GM18508 (cell line): Measurements from ENCODE around the gene HOXA1.

ENCODE experiments used
- ATAC-seq: cut with Tn5 transposase; IDR thresholded peaks from one replicate; pipeline ENCODE4 v1.9.1; 2021; ENCODE audit warnings: moderate number of reproducible peaks; ENCODE audit not compliant: insufficient read depth, unreplicated experiment

Gene HOXA1

DNA sequence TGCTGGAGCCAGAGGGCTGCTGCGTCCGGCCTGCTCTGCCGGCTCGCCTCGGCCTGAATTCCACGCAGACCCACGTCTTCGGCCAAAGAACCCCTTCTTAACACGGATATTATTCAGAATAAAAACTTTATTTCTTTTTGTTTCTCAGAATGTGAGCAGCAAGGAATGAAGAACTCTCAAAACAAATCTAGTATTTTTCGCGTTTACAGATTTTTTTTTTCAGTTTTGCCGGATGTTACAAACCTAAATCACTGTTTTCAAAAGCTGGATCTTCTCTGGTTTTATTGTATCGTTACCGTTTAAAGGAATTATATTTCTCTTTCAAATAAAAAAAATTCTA is 11.1 kb upstream of the HOXA1 start:
- no peak for ATAC-seq

DNA sequence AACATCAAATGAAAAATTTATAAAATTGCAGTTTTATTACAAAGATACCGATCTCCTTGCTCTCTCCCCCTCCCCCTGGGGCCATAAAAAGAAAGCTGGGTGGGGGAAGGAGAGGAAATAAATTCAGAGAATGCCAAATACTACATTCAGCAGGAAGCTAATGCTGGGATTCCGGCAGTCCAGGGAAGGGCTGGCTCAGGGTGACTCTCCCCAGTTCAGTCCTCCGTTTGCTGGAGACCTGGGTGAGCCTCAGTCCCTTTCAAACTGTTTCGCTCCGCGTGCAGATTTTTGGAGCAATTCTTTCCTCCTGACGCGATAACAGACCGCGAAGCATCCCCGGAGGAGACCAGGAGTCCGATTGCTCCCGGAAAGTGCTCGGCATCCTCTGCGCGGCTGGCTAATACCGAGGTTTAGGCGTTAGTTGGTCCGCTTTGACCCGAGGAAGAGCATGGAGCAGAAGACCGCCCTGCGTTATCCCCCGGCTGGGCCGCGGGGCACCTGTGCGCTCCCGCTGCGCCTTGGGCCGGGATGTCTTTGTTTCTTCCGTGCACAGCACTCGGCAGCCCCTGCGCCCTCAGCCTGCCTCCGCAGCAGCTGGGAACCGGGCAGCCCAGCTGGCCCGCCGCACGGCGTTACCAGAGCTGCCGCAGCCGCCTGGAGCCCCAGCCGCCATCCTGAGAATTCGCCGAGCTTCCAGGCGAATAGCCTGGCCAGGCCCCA is 10.5 kb upstream of the HOXA1 start:
- no peak for ATAC-seq

DNA sequence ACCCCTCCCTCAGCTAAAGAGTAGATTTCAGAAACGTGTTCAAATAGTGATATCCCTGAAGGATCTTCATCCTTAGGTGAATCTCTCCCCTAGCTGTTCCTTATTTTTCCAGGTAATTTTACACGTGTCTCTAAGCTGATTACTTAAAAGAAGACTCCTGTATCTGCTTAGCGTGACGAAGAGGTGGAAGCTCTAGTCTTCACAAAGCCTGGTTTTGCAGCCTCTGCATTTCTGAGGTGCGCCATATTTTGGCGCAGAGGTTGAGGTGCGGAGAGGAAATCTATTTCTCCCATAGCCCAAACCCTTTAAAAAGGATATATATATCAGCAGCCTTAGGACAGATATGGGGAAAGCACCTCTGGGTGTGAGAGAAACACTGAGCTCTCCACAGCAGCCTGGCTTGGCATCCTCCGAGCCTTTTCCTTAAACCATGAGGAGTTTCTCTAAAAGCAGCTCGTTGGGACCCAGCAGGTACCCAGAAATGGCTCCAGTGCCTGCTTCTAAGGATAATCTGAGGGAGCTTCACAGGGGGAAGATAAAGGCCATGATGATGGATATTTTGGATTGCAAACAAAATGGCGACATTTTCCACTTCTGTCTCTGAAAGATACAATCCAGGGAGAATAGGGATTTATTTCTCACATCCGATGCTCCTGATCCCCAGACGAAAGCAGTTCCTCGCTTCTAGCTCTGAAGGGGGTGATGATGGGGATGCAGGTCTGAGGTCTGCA is 9.7 kb upstream of the HOXA1 start:
- ATAC-seq = no peak

DNA sequence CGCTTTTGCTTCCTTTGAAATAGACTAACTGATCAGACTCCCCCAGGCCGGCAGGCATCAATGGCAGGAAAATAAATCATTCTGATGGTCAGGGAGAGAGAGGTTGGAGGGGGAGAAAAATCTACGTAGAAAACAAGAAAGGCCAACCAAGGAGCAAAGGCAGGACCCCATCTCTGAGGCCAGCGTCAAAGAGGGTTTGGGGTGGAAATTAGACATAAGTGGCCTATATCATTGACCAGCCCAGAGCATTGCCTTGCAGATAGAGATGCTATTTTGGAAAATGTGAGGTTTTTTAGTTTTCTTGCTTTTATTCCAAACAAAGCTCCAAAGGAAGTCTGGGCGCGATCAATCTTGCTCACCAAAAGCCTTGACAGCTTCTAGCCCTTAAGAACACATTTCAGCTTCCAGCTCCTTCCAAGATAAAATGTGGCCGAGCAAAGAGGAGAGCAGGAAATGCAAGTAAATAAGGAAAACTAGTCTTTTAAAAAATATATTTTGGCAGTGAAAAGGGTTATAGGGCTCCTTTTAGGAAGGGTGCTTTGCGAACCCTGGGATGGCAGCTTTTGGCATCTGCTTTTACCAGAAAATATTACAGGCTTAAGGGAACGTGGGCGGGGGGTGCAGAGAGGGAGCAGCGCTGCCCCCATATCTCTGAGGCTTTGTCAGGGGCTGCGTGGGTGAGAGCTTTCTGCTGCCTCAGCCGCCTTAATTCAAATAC is 8.7 kb upstream of the HOXA1 start:
- ATAC-seq = no peak

DNA sequence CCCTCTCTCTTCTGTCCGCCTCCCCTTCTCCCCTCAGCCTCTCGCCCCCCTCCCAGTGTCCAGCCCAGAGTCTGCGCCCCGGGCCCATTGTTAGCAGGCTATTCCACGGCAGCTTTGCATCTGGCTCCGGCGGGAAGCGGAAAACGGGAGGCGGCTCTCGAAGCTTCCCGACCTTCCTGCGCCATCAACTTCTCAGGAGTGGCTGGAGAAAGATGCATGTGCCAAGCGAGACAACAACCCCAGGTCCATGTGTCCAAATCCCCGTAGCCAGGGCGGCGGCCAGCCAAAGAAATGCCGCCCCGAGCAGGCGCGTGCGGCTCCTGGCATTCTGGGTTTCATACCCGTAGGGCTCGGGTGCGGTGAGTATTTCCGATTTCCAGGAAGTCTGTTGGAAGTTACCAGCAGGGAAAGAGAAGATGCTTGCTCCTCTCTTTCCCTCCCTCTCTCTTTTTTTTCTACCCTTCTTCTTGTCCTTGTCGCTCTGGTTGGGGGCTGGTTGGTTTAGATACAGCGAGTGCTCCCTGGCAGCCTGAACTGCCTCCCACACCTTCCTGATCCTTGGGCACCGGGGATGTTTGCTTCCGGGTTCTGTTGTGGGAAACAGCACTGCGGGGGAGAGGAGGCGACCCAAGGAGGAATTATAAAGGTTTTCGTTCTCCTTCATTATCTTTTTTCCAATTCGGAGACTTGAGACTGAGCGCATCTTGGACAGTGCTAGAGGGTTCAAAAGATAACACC is 7.9 kb upstream of the HOXA1 start:
- no peak for ATAC-seq

DNA sequence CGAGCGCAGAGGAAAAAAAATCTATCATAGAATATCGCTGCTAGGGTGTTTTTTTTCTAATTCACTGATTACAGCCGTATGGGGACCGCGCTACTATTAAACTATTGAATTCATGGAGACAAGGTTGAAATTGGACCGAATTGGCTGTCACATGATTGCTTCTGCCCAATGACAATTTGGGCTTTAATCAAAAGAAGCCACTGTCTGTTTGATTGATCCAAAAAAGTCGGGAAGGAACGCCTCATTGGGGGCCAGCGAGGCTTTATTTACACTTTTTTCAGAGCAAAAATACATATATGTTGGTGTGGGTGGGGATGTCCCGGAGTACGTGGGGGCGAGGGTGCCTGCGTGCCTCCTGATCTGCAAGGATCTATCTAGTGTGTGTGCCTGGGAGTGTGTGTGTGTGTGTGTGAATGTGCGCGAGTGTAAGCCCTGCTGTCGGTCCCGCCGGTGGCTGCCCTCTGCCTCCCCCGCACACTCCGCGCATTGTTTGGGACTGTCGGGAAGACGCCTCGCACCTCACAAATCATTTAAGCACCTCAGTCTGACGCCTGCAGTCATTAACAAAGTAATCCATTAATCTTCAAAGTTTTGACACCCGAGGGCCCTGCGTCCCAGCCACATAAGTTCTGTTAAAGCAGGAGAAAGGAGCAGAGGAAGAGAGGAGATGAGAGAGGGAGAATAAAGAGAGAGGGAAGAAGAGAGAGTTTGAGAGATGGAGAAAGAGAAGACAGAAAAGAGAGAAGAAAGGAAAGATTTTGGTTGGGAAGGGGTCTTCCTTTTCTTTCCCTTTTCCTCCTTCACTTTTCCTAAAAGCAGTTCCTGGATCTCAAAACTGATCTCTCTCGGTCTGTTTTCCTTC is 7.0 kb upstream of the HOXA1 start, which contains the start of gene HOXA2:
TSS of gene HOXA2 (minus strand) at position 103 of the 862 bp plus-strand sequence. CDS start 183 bp downstream, outside the sequence.
- no peak for ATAC-seq

DNA sequence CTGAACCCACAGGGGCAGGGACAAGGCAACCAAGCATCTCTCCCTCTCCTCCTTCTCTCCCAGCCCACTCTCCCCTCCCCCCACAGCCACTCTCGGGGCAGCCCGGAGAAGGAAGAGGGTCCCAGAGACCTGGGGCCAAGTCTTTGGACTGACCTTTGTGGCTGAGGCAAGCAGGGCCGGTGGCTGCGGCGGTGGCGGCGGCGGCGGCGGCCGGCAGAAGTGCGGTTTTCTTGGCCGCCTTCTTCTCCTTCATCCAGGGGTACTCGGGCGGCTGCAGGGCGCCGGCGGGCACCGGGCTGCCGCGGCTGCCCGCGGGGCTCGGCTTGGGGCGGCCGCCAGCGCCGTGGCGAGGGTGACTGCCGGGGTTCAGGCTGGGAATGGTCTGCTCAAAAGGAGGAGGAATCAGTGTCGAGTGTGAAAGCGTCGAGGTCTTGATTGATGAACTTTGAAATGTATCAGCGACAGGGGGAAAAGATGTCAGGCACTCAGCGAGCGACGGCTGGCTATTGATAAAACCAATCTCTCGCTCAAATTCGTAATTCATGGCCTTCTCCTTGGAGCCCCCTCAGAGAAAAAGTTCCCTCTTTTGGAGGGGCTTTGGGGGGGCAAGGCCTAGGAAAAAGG is 6.3 kb upstream of the HOXA1 start:
- no peak for ATAC-seq

DNA sequence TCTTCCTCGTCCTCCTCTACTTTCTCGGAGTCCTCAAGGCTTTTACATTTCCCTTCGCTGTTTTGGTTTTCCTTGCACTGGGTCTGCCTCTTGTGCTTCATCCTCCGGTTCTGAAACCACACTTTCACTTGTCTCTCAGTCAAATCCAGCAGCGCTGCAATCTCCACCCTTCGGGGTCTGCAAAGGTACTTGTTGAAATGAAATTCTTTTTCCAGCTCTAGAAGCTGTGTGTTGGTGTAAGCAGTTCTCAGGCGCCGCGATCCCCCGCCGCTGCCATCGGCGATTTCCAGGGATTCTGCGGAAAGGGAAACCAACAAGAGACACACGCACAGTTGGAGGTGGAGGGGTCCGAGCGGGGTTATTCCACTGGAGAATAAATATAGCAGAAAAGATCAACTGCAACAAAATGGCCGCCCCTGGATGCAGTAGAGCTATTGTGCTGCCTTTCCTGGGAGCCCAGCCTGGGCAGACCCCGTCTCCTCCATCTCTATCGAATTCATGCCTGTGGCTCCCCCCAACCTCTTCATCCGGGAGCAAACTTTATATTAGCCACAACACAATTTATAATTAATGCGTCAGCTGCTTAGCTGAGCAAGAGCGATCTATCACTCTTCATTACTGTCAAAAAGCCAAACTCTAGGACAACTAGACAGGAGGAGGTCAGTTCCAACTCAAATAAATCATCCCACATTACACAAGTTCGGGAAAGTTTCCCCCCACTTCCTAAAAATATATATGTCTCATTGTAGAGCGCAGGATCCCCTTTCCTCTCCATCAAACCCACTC is 5.6 kb upstream of the HOXA1 start:
- ATAC-seq = no peak

DNA sequence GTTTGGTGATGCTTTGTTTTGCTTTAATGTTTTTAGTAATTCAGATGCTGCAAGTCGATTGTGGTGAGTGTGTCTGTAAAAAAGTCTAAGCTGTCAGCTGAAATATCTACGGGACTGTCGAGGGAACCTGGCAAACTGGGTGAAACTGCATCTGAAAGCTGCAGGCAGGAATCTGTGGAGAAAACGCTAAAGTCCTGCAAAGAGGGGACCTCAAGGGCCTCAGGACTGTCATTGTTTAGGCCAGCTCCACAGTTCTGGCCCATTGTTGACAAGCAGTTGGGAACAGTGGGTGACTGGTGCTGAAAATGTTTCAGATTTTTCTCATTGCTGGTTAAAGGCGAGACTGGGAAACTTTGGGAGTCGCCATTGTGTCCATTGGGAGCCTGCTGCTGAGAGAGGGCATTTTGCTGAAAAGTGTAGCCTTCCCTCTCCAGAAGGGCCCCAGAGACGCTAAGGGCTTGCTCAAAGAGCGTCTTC is 4.9 kb upstream of the HOXA1 start:
- ATAC-seq = no peak

DNA sequence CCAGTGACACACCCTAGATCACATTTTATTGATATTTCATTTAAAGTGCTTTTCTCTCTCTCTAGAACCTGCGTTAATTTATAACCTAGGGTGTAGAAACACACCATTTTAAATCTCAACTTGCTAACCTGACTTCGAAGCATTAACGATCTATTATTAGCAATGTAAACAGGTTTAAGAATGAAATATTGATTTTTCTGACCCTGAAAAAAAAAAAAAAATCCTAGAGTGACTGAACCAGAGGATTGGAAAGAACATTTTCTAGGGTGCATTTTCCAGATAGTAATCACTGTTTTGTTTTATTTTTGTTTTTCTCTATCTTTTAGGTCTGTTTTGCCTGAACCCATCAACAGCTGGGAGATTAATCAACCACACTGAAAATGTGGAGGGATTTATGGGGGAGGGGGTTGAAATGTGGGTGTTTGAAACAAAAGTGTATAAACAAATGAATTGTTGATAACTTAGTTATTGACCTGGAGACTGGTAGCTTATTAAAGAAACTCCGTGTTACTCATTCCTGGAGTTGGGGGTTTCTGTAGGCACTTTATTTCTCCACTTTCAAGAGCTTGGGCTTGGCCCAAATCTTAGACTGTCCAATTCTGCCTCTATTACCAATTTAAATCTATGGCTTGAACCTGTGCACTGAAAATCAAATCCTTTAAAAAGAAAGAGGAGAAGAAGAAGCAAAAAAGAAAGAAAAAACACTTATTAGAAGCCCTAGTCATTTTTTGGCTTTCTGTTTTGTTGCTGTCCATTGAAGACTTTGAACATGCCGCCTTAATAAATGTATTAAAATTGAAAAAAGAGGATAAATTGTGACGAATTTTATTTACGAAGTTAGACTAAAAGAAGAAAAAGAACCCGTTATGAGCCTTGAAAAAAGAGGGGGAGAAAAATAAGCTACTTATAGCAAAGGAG is 3.9 kb upstream of the HOXA1 start:
- ATAC-seq = no peak

DNA sequence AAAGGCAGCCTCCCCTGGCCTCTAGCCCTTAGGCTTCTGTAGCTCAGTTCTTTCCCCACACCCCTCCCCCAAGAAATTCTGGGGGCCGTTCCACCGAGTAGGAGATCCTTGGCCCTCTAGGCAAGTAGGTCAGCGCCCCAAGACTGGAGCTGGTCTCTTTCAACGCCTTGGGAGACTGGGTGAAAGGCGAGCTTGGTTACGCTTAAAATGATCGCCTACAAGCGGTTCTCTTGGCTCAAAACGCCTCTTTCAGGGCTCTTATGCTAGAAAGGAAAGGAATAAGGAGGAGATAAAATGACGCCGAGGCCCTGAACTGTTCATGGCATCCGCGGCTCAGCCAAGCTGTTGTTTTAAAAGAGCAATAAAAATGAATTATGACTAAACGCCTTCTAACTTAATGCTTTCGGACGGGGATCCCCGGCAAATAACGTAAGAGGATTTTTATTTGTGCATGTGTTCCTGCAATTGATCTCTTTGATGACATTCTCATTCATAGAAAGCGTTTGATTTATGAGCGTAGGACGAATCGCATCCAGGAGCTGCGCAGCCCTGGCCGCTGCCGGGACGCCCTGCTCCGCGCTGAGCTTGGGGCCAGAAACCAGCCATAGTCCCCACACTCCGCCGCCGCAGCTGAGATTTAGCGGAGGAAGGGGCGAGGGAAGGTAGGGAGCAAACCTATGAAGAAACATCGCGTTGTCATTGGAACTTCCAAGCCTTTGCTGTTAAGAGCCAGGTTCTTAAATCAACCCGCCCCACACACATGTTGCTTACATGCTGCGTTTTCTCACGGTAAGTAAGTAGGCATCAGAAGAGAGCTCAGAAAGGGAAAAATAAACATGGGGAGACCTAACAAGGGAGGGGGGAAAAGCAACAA is 3.0 kb upstream of the HOXA1 start:
- no peak for ATAC-seq

DNA sequence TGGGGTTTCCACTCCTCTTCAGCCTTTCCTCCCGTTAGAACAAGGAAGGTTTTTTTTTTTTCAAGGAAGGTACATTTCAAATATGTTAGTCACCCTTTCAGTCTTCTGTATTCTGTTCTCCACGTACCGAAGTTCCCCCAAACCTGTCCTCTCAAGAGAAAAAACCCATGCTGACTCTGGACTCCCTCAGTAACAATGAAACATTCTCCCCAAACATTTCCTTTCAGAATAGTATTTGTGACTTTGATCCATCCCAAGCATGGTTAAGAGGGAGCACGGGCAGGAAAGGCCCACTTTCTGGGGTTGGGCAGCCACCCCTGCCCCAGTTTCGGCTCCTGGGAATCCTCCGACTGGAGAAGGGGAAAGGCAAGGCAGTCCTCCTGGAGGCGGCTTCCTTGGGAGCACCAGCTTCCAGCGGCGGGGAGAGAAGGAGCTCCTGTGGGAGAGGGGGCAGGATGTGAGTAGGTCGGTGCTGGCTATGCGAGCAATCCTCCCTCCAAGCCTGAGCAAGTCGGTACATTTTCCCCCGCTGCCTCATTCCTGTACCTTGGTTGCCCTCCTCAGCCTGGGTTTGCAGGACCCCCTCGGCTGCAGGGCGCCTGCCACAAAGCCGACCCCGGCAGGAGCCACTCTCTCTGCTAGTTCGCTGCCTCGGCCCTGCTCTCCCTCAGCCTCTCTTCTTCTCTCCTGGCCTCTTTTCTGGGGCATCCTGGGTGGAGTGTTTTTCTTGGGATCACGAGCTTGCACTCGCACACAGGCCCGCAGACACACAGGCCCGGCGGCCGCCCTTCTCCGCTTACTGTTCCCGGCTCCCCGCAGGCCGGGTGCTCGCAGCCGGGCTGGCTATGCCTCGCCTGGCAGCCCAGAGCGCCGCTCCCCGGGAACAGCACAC is 2.1 kb upstream of the HOXA1 start:
- ATAC-seq = no peak

DNA sequence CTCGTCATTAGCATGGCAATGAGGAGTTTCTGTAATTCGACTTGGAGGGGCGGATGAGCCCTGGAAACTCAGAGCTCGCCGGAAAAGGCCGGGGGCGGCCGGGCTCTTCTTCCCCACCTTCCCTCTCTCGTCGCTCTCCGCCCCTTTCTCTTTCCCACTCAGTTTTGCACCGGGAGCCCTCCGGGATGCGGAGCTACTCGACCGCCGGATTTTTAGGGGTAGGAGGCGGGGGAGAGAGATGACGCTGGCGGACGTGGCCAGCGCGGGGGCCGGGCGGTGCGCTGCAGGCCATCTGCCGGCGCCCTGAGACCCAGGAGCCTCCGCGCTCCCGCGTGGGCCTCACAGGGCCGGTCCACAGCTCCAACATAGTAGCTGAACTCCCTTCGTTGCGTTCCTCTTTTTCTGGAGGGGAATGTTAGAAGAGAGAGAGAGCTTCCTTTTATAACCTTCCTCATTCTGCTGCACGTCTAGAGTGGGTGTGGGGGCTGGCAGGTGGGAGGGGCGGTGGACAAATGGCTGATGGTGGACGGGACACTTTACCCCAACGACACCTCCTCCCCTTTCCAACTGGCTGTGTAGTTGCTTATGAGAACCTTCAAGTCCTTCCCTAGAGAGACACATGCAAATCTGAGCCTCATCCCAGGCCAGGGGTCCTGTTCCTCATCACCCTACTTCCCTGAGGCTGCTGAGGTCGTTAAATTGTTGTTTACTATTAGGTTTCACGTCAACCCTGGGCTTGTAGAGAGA is 1.1 kb upstream of the HOXA1 start:
- ATAC-seq = no peak

DNA sequence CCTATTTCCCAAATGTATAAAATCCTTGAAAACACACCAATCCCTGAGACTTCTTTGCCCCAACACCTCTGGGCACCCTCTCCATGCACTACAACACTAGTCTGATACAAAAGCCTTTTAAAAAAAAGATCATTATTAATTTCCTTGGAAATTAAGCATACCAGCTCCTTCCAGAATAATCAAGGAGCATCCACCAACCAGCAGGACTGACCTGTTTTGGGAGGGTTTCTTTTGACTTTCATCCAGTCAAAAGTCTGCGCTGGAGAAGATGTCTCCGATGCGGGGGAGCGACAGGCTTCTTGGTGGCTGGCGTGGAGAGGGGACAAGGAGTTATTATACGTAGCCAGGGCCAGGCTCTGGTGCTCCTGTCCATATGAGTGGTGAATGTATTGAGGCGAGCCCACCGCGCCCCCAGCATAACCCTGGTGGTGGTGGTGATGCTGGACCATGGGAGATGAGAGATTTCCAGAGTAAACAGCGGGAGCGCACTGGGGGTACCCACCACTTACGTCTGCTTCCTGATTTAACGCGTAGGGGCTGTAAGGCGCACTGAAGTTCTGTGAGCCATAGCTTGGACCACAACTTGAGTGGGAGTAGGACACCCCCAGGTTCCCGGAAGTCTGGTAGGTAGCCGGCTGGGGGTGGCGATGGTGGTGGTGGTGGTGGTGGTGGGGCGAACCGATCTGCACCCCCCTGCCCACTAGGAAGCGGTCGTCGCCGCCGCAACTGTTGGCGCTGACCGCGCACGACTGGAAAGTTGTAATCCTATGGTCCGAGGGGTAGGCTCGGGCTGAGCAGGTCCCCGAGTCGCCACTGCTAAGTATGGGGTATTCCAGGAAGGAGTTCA is 527 bp downstream of the HOXA1 start:
- no peak for ATAC-seq
